HUES6 (cell line): ENCODE measurements around the gene SEMA5B.

Source experiments
- H3K27ac ChIP-seq: 2 replicates; pipeline ENCODE4 v1.7.0; 2013; ENCODE audit warnings: low read depth, mild to moderate bottlenecking, low read length, inconsistent platforms
- H3K27me3 ChIP-seq: 2 replicates; pipeline ENCODE4 v1.6.1; 2013; ENCODE audit warnings: low read length; ENCODE audit not compliant: control insufficient read depth, insufficient read depth
- H3K36me3 ChIP-seq: 2 replicates; pipeline ENCODE4 v1.6.1; 2013; ENCODE audit warnings: low read length; ENCODE audit not compliant: control insufficient read depth, insufficient read depth
- H3K4me1 ChIP-seq: 2 replicates; pipeline ENCODE4 v1.6.1; 2013; ENCODE audit warnings: low read length; ENCODE audit not compliant: control insufficient read depth, insufficient read depth
- H3K4me3 ChIP-seq: 2 replicates; pipeline ENCODE4 v1.5.1; 2013; ENCODE audit warnings: low read depth, low read length
- H3K9ac ChIP-seq: one replicate; pipeline ENCODE4 v1.6.1; 2013; ENCODE audit warnings: mild to moderate bottlenecking, low read length
- H3K9me3 ChIP-seq: 2 replicates; pipeline ENCODE4 v1.6.1; 2013; ENCODE audit warnings: low read depth, low read length; ENCODE audit not compliant: control insufficient read depth, insufficient read depth

The SEMA5B gene

GRCh38 chr3:122864498-122864897 is 163.1 kb downstream of the SEMA5B start:
- no peak overlapping the region for H3K4me3 ChIP-seq
- H3K9me3 ChIP-seq: no peaks in the 10 kb centered on the region
- H3K27me3 ChIP-seq: no peaks in the 10 kb centered on the region
- H3K36me3 ChIP-seq: no peaks in the 10 kb centered on the region
- H3K27ac ChIP-seq: no peak overlapping the region
- H3K9ac ChIP-seq: no peak overlapping the region
- no peaks in the 10 kb centered on the region for H3K4me1 ChIP-seq

DNA sequence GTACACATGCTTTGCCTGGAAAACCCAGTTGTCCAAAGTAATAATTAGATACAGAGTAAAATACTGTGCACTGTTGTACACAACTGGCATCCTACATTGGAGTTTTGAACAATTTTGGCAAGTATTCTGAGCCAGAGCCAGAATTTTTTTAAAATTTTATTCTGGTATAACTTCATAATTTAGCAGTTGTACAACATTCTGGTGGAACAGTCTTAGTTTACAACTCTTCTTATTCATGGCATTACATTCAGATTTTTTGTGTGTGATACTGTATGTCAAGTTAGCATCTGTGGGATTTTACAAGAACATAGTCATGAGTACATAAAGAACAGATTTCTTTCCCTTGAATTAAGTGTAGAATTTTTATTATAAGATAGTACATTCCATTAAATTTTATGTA is 165.2 kb downstream of the SEMA5B start:
- Histone ChIP-seq H3K27me3 (no peaks in the 10 kb centered on the region), H3K9ac (no peak overlapping the region), H3K27ac (no peak overlapping the region), H3K4me3 (no peak overlapping the region), H3K36me3 (no peaks in the 10 kb centered on the region), H3K9me3 (no peaks in the 10 kb centered on the region), H3K4me1 (no peaks in the 10 kb centered on the region)
